ENCODE data around the gene ITFG1.

- TF ChIP-seq CTCF (IDR thresholded peaks at IDR 0.05) (no peak), POLR2A (IDR thresholded peaks at IDR 0.05) (no peak)
These were observed 52.4 kb downstream of the ITFG1 start for GRCh38 chr16:47408491-47408890.

Data from heart left ventricle (tissue), 13 donors.